ENCODE data around the gene AKT1. TPM values are rescaled to one million over a fixed set of nuclear protein-coding genes. Genes with fewer than 3 reads are reported as not detected.

The AKT1 gene
- total and polyA plus RNA-seq, 2 experiments from 2014 or later: 16.9 to 164 TPM

DNA sequence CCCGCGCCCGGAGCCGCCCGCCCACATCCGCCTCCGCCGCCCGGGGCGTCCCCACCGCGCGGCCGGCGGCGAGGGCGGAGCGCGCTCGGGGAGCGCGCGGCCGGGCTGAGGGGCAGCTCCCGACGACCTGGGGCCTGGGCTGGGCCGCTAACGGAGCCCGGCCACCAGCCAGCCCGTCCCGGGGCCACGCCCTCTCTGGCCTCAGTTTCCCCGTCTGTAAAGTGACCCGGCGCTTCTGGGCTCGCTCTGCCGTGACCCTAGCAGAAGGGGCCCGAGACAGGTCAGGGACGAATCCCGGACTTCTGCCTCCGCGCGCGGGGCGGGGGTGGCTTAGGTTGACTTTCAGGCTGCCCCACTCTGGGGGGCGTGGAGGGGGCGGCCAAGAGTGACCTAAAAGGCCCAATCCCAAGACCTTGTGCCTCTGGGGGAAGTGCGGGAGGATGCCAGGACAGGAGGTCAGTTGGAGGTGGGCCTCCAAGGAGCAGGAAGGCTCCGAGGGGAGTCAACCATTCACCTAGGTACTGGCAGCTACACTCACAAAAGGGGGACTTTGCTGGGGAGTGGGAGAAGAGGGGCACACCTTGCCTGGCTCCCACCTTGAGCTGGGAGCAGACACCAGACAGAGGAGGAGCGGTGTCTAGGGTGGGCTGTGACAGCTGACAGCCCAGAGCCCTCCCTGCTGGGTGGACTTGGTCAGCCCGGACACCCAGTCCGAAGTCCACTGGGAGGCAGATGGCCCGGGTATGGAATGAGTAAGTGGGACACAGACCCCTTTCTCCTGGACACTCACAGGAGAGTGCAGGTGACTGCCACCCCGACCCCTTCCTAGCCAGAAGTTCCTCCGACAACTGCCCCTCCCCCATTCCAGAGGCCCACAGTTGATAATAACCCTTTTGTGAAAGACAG lies 486 bp upstream of the AKT1 start:
- H3K9me3 ChIP-seq (ENCODE audit: low read depth): no peaks in the 10 kb centered on the region
- H3K27me3 ChIP-seq (replicated peaks; ENCODE audit: insufficient read depth): no peaks in the 10 kb centered on the region
- H3K4me2 ChIP-seq (ENCODE audit: unreplicated experiment): peak overlapping the region; percentile 89
- peaks cover 39% of the 10 kb centered on the region for H3K79me2 ChIP-seq (ENCODE audit: insufficient read depth)
- DNase-seq: peak; percentile 73
- H3K9me2 ChIP-seq (ENCODE audit: insufficient read depth): no peaks in the 10 kb centered on the region
- in situ Hi-C loops (cut with MboI): no loop called here
- H3K27ac ChIP-seq: no peak overlapping the region
- peak overlapping the region; percentile 71 for H3K9ac ChIP-seq
- peak overlapping the region; percentile 79 for H2AFZ ChIP-seq
- no peaks in the 10 kb centered on the region for H3K36me3 ChIP-seq (ENCODE audit: low read depth)
- H4K20me1 ChIP-seq (ENCODE audit: insufficient read depth): 0 out of 2 replicates have a peak, but pooled peaks cover 5% of the 10 kb centered on the region
- WGBS, 2 experiments (ENCODE audit: low coverage in 1 of 2, low lambda C conversion rate in 2 of 2, missing lambda C conversion rate in 2 of 2): 18 to 19% methylated on average over 33 to 36 of the region's 55 CpGs
- H3F3A ChIP-seq (ENCODE audit: insufficient read depth): peaks cover 21% of the 10 kb centered on the region
- peak overlapping the region; percentile 75 for H3K4me3 ChIP-seq
- H3K4me1 ChIP-seq (ENCODE audit: insufficient read depth): peaks cover 19% of the 10 kb centered on the region
- TF ChIP-seq EZH2phosphoT487 (IDR thresholded peaks at IDR 0.05; ENCODE audit: insufficient read depth, low read depth): no peak
- no peak for TF ChIP-seq EZH2 (IDR thresholded peaks at IDR 0.05; ENCODE audit: insufficient read depth, poor library complexity, severe bottlenecking)

DNA sequence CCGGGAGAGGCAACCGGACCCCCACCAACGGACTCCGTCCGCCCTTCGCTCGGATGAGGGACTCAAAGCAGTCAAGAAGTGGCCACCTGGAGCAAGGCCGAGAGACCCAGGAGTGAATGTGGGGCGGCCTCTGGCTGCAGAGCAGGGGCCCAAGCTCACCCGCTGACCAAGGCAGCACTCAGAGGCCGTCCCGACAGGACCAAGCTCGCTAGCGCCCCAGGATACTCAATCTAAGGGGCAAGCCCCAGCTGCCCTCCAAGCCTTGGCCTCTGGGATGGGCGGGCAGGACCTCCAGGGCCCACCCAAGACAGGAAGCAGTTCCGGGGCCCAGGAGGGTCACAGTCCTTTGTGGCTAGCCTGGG lies 936 bp downstream of the AKT1 start:
- Histone ChIP-seq H3K4me1 (ENCODE audit: insufficient read depth) (peaks cover 16% of the 10 kb centered on the region), H3K9ac (peak overlapping the region; percentile 81), H3K4me2 (ENCODE audit: unreplicated experiment) (peak overlapping the region; percentile 96), H4K20me1 (ENCODE audit: insufficient read depth) (0 out of 2 replicates have a peak, but pooled peaks cover 5% of the 10 kb centered on the region), H3K27ac (peak overlapping the region; percentile 38), H2AFZ (0 out of 2 replicates have a peak overlapping the region, but pooled peaks have one; percentile 4), H3K9me2 (ENCODE audit: insufficient read depth) (no peaks in the 10 kb centered on the region), H3K79me2 (ENCODE audit: insufficient read depth) (peaks cover 53% of the 10 kb centered on the region), H3F3A (ENCODE audit: insufficient read depth) (peaks cover 17% of the 10 kb centered on the region), H3K27me3 (replicated peaks; ENCODE audit: insufficient read depth) (no peaks in the 10 kb centered on the region), H3K9me3 (ENCODE audit: low read depth) (no peaks in the 10 kb centered on the region), H3K4me3 (peak overlapping the region; percentile 79), H3K36me3 (ENCODE audit: low read depth) (no peaks in the 10 kb centered on the region)
- in situ Hi-C loops (cut with MboI): no loop called here
- DNase-seq: peak; percentile 67
- TF ChIP-seq EZH2 (IDR thresholded peaks at IDR 0.05; ENCODE audit: insufficient read depth, poor library complexity, severe bottlenecking) (no peak), EZH2phosphoT487 (IDR thresholded peaks at IDR 0.05; ENCODE audit: insufficient read depth, low read depth) (no peak)
- WGBS, 2 experiments (ENCODE audit: low coverage in 1 of 2, low lambda C conversion rate in 2 of 2, missing lambda C conversion rate in 2 of 2): 0 to 1% methylated on average over 15 to 16 of the region's 16 CpGs

DNA sequence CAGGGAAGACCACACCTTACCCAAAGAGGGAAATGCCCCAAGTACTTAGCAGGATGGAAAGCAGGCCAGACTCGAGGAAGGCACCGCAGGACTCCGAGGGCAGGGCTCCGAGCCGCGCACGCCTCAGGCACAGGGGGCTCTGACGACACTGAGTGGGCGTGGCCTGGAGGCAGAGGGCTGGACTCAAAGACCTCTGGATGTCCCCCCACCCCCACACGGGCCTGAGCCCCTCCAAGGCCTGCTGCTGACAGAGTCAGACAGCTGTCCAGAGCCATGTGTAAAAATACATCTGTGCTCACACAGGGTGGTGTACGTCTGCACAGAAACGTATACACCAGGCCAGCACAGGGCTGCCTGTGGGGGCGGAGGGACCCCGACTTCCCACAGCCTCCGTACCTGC lies 1.4 kb downstream of the AKT1 start:
- WGBS, 2 experiments (ENCODE audit: low coverage in 1 of 2, low lambda C conversion rate in 2 of 2, missing lambda C conversion rate in 2 of 2): 39 to 42% methylated on average over 15 of the region's 15 CpGs
- Histone ChIP-seq H3K79me2 (ENCODE audit: insufficient read depth) (peaks cover 58% of the 10 kb centered on the region), H3F3A (ENCODE audit: insufficient read depth) (peaks cover 12% of the 10 kb centered on the region), H2AFZ (no peak overlapping the region), H3K9ac (peak overlapping the region; percentile 81), H3K27ac (no peak overlapping the region), H3K4me1 (ENCODE audit: insufficient read depth) (peaks cover 16% of the 10 kb centered on the region), H4K20me1 (ENCODE audit: insufficient read depth) (0 out of 2 replicates have a peak, but pooled peaks cover 5% of the 10 kb centered on the region), H3K4me3 (peak overlapping the region; percentile 79), H3K27me3 (replicated peaks; ENCODE audit: insufficient read depth) (no peaks in the 10 kb centered on the region), H3K9me3 (ENCODE audit: low read depth) (no peaks in the 10 kb centered on the region), H3K9me2 (ENCODE audit: insufficient read depth) (no peaks in the 10 kb centered on the region), H3K36me3 (ENCODE audit: low read depth) (no peaks in the 10 kb centered on the region), H3K4me2 (ENCODE audit: unreplicated experiment) (peak overlapping the region; percentile 96)
- peak; percentile 22 for DNase-seq
- in situ Hi-C loops (cut with MboI): no loop called here
- TF ChIP-seq EZH2 (IDR thresholded peaks at IDR 0.05; ENCODE audit: insufficient read depth, poor library complexity, severe bottlenecking): no peak
- no peak for TF ChIP-seq EZH2phosphoT487 (IDR thresholded peaks at IDR 0.05; ENCODE audit: insufficient read depth, low read depth)

DNA sequence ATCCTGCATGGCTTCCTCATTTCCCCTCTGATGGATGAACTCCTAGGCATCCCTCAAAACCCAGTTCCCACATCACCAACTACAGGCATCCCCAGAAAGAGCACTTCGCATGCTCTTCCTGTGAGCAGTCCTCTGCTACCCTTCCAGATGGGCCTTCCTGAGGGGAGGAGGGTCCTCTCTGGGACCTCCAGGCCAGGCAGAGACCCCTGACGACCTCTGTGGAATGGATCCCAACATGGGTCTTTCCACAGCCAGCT lies 1.9 kb downstream of the AKT1 start:
- Histone ChIP-seq H3K27ac (no peak overlapping the region), H3K4me3 (peak overlapping the region; percentile 79), H3K4me2 (ENCODE audit: unreplicated experiment) (peak overlapping the region; percentile 96), H3K9me2 (ENCODE audit: insufficient read depth) (no peaks in the 10 kb centered on the region), H3K4me1 (ENCODE audit: insufficient read depth) (peaks cover 16% of the 10 kb centered on the region), H3K36me3 (ENCODE audit: low read depth) (no peaks in the 10 kb centered on the region), H3K9ac (peak overlapping the region; percentile 81; the same call in 1 of the 2 replicates), H3K27me3 (replicated peaks; ENCODE audit: insufficient read depth) (no peaks in the 10 kb centered on the region), H2AFZ (no peak overlapping the region), H4K20me1 (ENCODE audit: insufficient read depth) (0 out of 2 replicates have a peak, but pooled peaks cover 5% of the 10 kb centered on the region), H3K9me3 (ENCODE audit: low read depth) (no peaks in the 10 kb centered on the region), H3F3A (ENCODE audit: insufficient read depth) (peaks cover 7% of the 10 kb centered on the region; the same call in 1 of the 2 replicates), H3K79me2 (ENCODE audit: insufficient read depth) (peaks cover 62% of the 10 kb centered on the region)
- in situ Hi-C loops (cut with MboI): no loop called here
- 83 to 93% methylated on average over 1 to 2 of the region's 2 CpGs for WGBS, 2 experiments (ENCODE audit: low coverage in 1 of 2, low lambda C conversion rate in 2 of 2, missing lambda C conversion rate in 2 of 2)
- DNase-seq: no peak
- TF ChIP-seq EZH2 (IDR thresholded peaks at IDR 0.05; ENCODE audit: insufficient read depth, poor library complexity, severe bottlenecking) (no peak), EZH2phosphoT487 (IDR thresholded peaks at IDR 0.05; ENCODE audit: insufficient read depth, low read depth) (no peak)
